HG03378 (cell line): Measurements from ENCODE around the gene AANAT.

Experiments used
- ATAC-seq: cut with Tn5 transposase; IDR thresholded peaks from one replicate; pipeline ENCODE4 v1.9.1; 2021; ENCODE audit warnings: mild to moderate bottlenecking, moderate library complexity; ENCODE audit not compliant: unreplicated experiment

Gene AANAT

DNA sequence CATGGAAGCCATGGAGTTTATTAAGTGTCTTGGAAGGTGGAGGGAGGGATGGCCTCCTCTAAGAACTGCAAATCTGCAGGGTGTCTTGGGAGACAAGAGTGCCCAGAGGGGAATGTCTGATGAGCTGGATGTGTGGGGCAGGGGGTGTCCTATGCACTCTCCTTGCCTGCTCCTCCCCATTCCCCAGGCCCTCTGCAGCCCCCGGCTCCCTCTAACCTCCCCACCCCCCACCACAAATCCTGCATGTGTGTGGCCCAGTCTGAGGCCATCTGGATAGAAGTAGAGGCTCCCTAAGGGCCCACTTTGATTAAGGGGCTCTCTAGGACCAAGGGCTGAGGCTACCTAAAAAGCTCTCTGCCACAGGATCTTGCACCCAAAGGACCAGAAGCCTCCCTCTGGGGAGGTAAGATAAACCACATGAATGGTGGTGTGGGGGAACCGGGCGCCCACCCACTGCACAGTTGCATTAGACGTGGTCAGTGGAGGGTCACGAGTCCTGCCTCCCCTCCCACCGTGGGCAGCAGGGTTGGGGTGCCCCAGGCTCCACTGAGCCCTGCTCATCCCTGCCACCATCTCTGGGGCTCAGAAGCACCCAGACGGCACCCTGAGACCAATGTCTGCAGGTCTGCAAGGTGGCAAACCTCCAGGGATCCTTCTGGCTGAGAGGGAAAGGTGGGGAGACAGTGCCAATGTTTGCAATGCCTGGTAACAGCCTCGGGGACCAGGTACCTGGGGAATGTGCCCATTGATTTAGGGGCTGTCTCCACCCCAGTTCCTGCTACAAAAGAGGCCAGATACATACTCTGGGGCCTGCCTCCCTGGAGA, 618 bp downstream of the AANAT start:
- ATAC-seq, result no peak

DNA sequence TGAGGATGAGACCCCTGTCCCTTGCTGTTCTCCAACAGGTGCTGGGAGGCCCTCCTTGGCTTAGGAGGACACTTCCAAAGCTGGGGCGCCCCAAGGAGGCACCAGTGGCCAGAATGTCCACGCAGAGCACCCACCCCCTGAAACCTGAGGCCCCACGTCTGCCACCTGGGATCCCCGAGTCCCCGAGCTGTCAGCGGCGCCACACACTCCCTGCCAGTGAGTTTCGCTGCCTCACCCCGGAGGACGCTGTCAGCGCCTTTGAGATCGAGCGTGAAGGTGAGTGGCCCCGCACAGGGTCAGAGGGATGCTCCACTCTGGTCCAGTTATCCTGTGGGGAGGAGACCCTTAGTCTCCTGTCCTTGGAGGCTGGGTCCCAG, 1.2 kb downstream of the AANAT start:
- no peak for ATAC-seq

DNA sequence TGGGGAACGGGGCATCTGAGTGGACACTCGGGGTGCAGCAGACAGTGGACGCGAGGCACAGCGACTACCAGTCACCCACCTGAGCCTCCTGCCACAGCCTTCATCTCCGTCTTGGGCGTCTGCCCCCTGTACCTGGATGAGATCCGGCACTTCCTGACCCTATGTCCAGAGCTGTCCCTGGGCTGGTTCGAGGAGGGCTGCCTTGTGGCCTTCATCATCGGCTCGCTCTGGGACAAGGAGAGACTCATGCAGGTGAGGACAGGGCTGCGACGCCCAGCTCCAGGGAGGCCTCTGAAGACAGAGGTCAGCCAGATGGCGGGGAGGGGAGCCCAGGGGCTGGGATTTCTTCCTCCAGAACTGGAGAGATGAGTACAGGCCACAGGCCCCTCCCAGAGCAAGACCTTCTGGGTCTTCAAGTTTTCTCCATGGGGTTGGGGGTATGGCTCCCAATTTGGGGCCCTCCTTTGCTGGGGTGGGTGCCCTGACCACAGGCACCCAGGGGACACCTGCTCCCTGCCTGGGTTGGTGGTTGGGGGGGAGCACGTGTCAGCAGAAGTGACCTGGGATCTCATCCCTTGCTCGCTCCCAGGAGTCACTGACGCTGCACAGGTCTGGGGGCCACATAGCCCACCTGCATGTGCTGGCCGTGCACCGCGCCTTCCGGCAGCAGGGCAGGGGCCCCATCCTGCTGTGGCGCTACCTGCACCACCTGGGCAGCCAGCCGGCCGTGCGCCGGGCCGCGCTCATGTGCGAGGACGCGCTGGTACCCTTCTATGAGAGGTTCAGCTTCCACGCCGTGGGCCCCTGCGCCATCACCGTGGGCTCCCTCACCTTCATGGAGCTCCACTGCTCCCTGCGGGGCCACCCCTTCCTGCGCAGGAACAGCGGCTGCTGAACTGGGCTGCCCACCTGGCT, 1.9 kb downstream of the AANAT start:
- ATAC-seq, result no peak

DNA sequence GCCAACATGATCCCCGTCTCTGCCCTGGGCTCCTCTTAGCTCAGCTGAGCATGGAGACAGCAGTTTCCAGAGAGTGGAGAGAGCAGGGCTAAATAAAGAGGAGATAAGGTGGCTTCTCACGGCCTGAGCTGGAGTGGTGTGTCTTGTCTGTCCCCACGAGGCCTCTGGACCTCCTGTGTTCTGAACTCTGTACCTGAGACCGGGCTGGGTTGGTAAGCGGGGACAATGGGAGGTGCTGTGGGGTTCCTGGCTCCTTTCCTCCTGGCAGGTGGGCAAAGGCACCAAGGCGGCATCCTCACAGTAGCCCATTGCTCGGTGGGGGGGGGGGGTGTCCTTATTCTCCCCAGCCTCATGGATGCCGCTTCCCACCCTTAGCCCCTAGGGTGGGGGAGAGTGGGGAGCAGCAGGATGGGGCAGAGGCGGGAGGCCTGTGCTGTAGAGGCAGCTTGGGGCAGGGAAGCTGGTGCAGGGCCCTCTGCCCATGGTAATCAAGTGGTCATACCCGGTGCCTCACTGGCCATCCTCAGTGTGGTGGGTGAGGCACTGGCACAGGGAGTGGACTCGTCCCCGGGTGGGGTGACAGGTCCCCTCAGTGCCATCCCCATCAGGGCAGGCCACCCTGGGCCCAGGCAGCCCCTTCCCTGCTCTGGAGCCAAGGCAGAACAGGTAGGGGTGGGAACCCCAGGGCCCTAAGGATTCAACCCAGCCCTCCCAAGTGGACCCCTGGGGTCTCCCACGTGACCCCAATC, 2.8 kb downstream of the AANAT start:
- ATAC-seq, result no peak

DNA sequence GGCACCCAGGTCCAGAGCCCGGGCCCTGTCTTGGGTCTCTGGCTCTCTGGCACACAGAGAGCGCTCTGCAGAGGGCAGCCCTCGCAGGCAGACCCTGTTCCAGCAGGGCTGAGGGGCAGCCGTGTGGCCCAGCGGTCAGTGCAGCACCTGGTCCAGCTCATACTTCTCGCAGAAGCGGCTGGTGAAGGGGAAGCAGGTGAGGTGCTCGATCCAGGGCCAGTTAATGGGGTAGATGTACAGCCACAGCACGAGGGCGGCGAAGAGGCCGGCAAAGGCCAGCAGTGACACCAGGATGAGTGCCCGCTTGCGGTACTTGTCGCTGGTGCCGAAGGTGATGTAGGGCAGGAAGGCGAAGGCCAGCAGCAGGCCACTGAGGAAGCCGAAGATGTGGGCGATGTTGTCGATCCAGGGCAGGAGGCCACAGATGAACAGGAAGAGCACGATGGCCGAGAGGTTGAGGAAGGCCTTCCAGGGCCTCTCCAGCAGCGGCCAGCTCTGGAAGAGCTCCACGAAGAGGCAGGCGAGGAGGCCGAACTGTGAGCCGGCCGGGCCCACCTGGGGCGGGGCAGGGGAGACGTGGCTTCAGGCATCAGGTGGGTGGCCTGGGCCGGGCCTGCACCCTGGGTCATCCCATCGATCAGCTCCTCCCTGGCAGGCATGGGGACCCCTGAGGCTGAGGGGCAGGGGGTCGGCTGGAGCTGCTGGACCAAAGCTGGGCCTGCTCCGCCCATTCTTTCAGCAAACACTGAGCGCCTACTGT, 4.3 kb downstream of the AANAT start:
- no peak for ATAC-seq

DNA sequence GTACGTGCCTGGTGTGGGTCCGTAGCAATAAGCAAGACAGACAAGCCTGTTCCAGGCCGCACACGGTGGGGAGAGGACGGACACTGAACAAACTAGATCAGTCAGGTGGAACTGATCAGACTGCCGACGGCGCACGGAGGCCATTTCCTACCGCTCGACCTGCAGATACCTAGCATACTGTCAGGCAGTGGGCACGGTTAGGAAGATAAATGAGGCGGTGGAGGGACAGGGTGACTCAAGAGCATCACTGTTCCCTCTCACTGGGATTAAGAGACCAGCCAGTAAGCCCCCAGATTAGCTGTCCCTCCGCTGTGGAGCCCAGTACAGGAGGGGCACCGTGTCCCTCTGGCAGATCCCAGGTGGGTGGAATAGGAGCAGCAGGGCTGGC, 4.8 kb downstream of the AANAT start:
- no peak for ATAC-seq

DNA sequence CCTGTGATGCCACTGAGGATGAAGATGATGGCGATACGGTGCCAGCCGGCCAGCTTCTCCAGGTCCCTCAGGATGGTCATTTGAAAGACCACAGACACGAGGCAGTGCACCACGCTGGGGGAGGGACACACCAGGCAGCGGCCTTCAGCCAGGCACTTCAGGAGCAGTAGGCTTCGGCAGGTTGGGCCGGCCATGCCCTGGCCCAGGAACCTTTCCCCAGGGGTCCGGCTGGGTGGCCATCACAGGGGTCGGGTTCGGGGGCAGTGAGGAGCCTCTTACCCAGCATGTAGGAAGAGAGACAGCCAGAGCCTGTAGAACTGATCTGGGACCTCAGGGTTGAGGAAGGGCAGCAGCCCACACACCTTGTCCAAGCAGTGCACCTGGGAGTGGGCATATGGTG, 5.3 kb downstream of the AANAT start:
- no peak for ATAC-seq

DNA sequence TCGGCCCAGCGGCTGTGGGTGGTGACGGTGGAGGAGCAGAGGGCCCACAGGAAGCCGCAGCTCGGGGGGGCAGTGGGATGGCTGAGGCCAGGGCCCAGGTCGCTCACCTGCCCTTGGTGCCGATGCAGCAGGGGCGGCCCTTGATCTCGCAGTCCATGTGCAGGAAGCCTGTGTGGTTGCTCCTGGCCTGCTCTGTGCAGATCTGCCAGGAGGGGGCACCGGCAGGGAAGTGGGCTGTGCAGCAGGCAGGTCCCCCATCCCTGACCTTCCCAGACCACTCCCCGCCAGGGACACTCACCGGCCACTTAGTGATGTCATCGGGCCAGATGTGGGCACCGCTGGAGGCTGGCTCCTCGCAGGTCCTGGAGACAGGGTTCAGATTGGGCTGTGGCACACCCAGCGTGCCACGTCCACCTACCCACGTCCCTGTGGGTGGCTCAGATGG, 6.2 kb downstream of the AANAT start:
- ATAC-seq, result no peak

DNA sequence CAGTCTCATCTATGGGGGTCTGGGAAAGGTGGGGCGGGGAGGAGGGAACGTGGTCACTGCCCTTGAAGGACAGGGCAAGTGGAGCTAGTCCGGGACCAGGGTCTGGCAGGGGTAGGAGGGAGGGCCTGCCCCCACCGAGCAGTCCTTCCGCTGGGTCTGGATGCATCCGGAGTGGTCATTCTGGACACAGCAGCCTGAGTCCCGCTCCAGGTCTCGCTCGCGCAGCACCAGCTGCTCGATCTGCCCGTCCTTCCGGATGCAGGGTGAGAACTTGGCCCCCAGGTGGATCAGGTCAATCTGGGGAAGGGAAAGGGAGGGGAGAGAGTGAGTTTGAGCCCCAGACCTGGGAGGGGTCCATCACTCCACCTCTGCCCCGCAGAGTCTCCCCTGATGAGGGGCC, 6.8 kb downstream of the AANAT start:
- ATAC-seq, result no peak

DNA sequence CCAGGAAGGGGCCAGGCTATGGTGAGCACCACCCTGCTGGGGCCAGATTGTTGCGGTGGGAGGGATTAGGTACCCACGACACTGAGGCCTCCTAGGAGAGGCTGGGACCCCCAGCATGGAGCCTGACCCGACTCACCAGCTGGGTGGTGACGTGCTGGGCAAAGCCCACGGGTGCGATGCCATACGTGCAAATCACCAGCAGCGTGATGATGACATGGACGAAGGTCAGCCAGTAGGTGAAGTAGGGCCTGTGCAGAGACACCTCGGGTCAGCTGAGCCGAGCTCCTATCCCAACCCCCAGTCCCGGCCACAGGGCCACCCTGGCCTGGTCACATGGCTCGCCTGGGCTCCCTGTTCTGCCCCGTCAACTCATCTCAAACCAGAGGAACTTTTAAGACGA, 7.5 kb downstream of the AANAT start:
- ATAC-seq, result no peak

DNA sequence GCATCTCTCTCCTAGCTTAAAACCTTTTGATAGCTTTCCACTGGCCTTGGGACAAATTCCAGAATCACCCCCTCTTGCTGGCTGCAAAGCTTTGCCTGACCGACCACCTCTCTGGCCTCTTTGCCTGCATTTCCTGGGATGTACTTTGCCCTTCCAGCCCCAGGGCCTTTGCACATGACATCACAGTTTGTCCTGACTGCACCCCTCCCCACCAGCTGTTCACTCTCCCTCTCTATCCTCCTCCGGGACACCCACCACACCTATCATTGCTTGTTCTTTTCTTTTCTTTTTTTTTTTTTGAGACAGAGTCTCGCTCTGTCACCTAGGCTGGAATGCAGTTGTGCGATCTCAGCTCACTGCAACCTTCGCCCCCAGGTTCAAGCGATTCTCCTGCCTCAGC, 7.9 kb downstream of the AANAT start:
- ATAC-seq, result no peak

DNA sequence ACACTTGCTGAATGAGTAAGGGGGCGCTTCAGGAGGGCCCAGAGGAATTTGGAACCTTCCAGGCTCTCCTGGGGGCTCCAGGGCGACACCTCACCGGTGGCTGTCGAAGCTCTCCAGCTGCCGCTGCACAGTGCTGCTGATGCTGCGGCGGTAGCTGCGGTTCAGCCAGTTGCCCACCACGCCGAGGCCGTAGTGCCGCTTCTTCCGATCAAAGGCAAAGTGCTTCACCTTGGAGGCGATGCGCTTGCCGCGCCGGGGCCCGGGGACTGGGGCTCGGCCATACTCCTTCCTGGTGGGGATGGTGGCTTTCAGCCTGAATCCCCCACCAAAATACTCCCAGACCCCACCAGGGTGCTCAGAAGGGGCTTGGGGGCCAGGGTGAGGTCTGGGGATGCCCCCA, 9.3 kb downstream of the AANAT start:
- ATAC-seq, result no peak

DNA sequence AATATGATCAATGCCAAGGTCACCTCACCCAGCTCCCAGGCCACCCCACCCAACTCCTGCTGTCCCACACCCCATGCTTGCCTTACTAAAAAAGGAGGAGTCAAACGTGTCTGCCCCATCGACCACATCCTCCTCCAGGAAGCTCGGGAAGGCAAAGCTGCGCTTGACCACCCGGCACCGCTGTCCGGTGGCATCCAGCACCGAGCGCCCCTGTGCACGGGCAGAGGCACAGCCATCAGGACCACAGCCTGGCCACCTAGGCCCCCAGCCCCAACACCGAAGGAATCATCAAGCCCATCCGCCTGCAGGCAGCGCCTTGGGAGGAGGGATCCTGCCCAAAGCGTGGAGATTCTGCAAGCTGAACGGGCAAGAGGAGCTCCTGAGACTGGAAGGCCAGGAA, 10.2 kb downstream of the AANAT start:
- ATAC-seq, result no peak

DNA sequence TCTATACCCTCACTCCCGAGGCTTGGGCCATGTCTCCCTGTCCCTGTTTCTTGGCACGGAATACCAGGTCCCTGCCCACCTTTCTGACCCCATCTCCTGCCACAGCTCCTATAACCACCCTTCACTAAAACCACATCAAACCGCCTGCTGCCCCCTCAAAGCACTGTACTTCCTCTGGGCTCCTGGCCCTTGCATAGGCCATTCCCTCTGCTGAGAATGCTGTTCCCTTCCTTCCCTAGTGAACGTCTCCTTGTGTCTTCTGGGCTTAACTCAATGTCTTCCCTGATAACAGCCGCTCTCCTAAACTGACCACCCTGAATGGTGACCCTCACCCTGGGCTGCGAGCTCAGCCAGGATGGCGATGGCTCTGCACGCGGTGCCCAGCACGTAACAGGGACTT, 10.7 kb downstream of the AANAT start:
- ATAC-seq, result no peak

DNA sequence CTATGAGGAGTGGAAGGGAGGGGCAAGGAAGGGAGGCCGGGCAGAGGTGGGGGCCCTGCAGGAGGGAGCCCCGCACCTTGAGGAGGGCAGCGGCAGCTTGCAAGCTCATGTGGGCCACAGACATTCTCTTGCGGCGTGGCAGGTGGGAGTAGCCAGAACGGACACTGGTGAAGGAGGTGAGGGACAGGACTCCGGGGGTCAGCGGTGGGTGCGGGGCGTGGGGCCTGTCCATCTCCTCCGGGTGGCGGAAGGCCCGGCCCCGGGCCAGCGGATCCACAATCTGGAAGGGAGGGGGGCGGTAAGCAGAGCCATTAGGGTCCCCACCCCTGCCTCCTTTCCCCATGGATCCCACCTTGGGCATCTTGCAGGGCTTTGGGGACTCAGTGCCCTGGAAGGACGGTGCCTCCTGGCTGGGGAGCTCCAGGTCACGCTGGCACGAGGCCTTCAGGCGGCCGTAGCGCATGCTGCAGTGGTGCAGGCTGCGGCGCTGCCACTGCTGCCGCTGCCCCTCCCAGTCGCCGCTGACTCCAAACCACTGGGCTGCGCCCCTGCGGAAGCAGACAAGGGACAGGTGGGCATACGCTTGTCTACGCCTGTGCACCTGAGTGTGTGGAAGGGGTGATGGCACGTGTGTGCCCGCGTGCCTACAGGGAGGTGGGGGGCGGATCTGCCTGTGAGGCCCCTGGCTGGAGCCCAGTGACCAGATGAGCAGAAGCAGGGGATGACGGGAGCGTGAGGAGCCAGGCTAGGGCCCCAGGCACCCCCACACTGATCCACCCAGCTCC, 11.5 kb downstream of the AANAT start:
- ATAC-seq, result no peak

DNA sequence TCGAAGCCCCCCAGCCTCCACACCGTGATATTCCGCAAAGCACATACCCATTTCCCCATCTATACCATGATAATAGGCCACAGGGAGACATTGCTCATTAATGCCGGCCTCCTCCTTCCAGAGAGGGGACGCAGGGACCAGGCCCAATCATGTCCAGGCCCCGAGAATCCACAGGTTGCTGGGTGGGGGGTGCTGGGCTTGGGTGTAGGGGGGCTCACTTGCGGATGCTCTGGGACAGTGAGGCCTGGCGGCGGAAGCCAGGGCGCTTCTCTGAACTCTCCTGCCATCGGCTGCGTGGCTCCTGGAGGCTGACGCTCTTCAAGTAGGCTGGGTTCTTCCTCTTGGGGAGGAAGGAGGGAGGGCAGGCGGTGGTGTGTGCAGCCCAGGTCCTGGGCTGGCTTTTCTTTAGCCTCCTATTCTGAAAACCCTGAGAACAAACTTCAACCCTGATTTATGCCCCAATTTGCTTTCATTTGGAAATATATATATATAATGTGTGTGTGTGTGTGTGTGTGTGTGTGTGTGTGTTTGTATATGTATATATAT, 12.2 kb downstream of the AANAT start:
- ATAC-seq, result no peak

DNA sequence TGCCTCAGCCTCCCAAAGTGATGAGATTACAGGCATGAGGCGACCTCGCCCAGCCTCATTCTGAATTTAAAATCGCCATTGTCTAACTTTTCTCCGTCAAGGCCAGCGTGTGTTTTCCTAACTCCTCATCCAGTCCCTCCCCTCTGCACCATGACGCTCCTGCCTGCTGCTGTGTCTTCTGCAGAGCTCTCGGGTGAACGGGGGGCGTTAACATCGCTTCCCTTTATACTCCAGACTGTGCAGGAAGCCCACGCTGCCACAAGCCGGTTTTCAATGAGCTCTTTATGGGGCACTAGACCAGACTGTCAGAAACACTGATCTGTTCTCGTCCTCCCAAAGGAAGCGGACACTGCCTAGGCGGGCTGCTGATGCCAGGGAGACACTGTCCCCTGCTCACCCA, 13.2 kb downstream of the AANAT start:
- peak; percentile 17 for ATAC-seq

DNA sequence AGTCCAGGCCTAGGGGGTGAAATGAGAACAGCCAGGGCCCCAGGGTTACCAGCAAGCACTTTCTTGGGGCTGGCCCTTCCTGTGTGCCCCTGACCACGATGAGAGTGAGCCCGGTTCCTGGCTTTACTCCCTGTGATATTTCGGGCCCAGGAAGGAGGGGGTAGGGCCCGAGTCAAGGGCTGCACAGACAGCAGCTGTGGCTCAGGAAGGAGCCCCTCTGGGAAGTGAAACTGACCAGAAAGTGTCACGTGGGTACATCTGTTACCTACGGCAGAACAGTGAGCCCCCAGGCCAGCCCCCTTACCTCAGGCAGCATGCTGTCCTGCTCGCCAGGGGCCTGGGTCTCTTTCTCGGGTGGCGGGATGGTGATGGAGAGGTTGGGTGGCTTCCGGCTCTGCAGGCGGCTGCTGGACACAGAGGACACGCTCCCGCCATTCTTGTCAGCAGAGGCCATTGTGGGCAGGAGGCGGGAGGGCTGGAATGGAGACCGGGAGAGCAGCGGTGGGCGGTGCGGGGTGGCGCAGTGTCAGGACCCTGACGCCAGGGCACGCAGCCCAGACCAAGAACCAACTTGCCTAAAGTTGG, 13.8 kb downstream of the AANAT start:
- peak; percentile 56 for ATAC-seq

DNA sequence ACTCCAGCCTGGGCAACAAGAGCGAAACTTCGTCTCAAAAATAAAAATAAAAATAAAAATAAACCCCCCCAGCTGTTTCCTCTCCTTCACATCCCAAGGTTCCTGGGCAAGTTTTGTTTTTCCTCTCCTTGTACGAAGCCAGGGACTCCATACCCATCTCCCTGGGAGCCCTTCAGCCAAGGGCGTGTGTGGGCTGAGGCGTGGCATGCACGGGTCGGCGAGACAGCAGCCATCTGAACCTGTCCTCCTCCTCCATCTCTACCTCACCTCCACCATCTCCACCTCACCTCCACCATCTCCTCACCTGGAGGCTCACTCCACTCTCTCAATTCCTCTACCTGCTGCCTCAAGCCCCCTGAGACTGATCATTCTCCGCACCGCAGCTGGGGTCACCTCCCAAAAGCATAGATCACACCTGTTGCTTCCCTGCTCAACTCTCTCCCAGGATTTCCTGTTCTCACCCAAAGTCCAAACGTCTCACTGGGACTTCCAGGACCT, 16.9 kb downstream of the AANAT start:
- ATAC-seq, result no peak
